CD4-positive, alpha-beta T cell treated with Interleukin-17A for 1 hour (primary cell): Measurements from ENCODE around the gene ALK.

Experiments
- DNase-seq: peaks from one replicate; pipeline ENCODE4 v3.0.0-alpha.2; 2020

ALK gene

GRCh38 chr2:29921560-29921915, at the start of gene ALK:
ALK (minus strand) TSS chr2:29921586; CDS start chr2:29920659, 927 bp downstream.
- peak; percentile 55 for DNase-seq

GRCh38 chr2:29966266-29966665, 44.9 kb upstream of the ALK start:
- no peak for DNase-seq

- no peak for DNase-seq
Measured at GRCh38 chr2:29963972-29964570, 42.7 kb upstream of the ALK start.

GRCh38 chr2:29962922-29963321, 41.5 kb upstream of the ALK start:
- DNase-seq = no peak

- DNase-seq = no peak
Measured at GRCh38 chr2:29954316-29954715, 32.9 kb upstream of the ALK start.

- DNase-seq = no peak
Measured at GRCh38 chr2:29952973-29953372, 31.6 kb upstream of the ALK start.

GRCh38 chr2:29951576-29951975, 30.2 kb upstream of the ALK start:
- DNase-seq = no peak

GRCh38 chr2:29950481-29950880, 29.1 kb upstream of the ALK start:
- no peak for DNase-seq

GRCh38 chr2:29949042-29949441, 27.7 kb upstream of the ALK start:
- DNase-seq = no peak

- no peak for DNase-seq
Measured at GRCh38 chr2:29946505-29946904, 25.1 kb upstream of the ALK start.

GRCh38 chr2:29942711-29943110, 21.3 kb upstream of the ALK start:
- no peak for DNase-seq

- DNase-seq = no peak
Measured at GRCh38 chr2:29940706-29941105, 19.3 kb upstream of the ALK start.

- DNase-seq = no peak
Measured at GRCh38 chr2:29936020-29936419, 14.6 kb upstream of the ALK start.

- no peak for DNase-seq
Measured at GRCh38 chr2:29931818-29932217, 10.4 kb upstream of the ALK start.

- DNase-seq = peak; percentile 53
Measured at GRCh38 chr2:29923110-29923721, 1.8 kb upstream of the ALK start.

- no peak for DNase-seq
Measured at GRCh38 chr2:29922605-29923004, 1.2 kb upstream of the ALK start.

- no peak for DNase-seq
Measured at GRCh38 chr2:29920631-29921559, 491 bp downstream of the ALK start.

GRCh38 chr2:29920130-29920577, 1.2 kb downstream of the ALK start:
- peak; percentile 7 for DNase-seq

- DNase-seq = no peak
Measured at GRCh38 chr2:29918941-29919340, 2.4 kb downstream of the ALK start.

GRCh38 chr2:29917781-29918180, 3.6 kb downstream of the ALK start:
- no peak for DNase-seq

GRCh38 chr2:29916571-29916970, 4.8 kb downstream of the ALK start:
- no peak for DNase-seq

GRCh38 chr2:29910960-29911359, 10.4 kb downstream of the ALK start:
- no peak for DNase-seq

- DNase-seq = no peak
Measured at GRCh38 chr2:29910465-29910864, 10.9 kb downstream of the ALK start.

GRCh38 chr2:29902356-29902755, 19.0 kb downstream of the ALK start:
- no peak for DNase-seq
